Measurements from ENCODE around the gene MGAT4B.

- TF ChIP-seq USF2 (IDR thresholded peaks at IDR 0.05; ENCODE audit: low read depth, low read length) (no peak), CTCF (conservative IDR thresholded peaks at IDR 0.05; ENCODE audit: low read depth, low read length) (no peak), ELK1 (IDR thresholded peaks at IDR 0.05; ENCODE audit: borderline replicate concordance, low read depth, low read length) (no peak), POLR2A (IDR thresholded peaks at IDR 0.05; ENCODE audit: low read depth, low read length) (no peak), RAD21 (IDR thresholded peaks at IDR 0.05; ENCODE audit: low read length) (no peak), MXI1 (IDR thresholded peaks at IDR 0.05; ENCODE audit: borderline replicate concordance, low read depth, low read length) (no peak), CEBPB (IDR thresholded peaks at IDR 0.05; ENCODE audit: low read depth, low read length) (no peak), NFE2L2 (IDR thresholded peaks at IDR 0.05; ENCODE audit: low read depth, low read length) (no peak), MAZ (IDR thresholded peaks at IDR 0.05; ENCODE audit: borderline replicate concordance, low read depth, low read length) (no peak), SMC3 (IDR thresholded peaks at IDR 0.05; ENCODE audit: low read depth, low read length) (no peak), BHLHE40 (IDR thresholded peaks at IDR 0.05; ENCODE audit: low read depth, low read length) (no peak), MAFK (IDR thresholded peaks at IDR 0.05; ENCODE audit: low read depth, low read length) (no peak)
These were observed 5.6 kb upstream of the MGAT4B start for GRCh38 chr5:179812135-179812825.

Measured in IMR-90 (cell line).